Type B pancreatic cell (in vitro differentiated cells): ENCODE data around the gene NOS1AP. TPM values are rescaled to one million over a fixed set of nuclear protein-coding genes. Genes with fewer than 3 reads are reported as not detected.

ENCODE experiments used
- DNase-seq: peaks from one replicate; pipeline ENCODE4 v3.0.0; 2021; ENCODE audit warnings: mixed read lengths; ENCODE audit not compliant: unreplicated experiment; ENCODE audit errors: extremely low spot score
- H3K27ac Mint-ChIP-seq: 2 replicates; pipeline ENCODE4 v1.8.0; 2021; ENCODE audit warnings: mild to moderate bottlenecking, mixed read lengths
- H3K27me3 Mint-ChIP-seq: 2 replicates; pipeline ENCODE4 v1.8.0; 2021; ENCODE audit warnings: mixed read lengths
- H3K36me3 Mint-ChIP-seq: 2 replicates; pipeline ENCODE4 v1.8.0; 2021; ENCODE audit warnings: mixed read lengths
- H3K4me1 Mint-ChIP-seq: one replicate; pipeline ENCODE4 v1.8.0; 2021; ENCODE audit warnings: mixed read lengths; ENCODE audit not compliant: unreplicated experiment
- H3K4me3 Mint-ChIP-seq: 2 replicates; pipeline ENCODE4 v1.8.0; 2021; ENCODE audit warnings: mild to moderate bottlenecking, mixed read lengths
- H3K9me3 Mint-ChIP-seq: 2 replicates; pipeline ENCODE4 v1.8.0; 2021; ENCODE audit warnings: mixed read lengths
- CTCF ChIP-seq: fragments of 200-600 bp; sonication (generic); conservative IDR thresholded peaks from 2 replicates; pipeline ENCODE4 v1.5.0; 2021; ENCODE audit warnings: antibody characterized with exemption, mild to moderate bottlenecking
- total RNA-seq: library from RNA; stranded (reverse); gene quantifications from 2 replicates; pipeline ENCODE4 v1.2.1, GENCODE V29; 2021; ENCODE audit warnings: low replicate concordance

Gene NOS1AP
- total RNA-seq, 1 donor from 2014 or later: 10.4 TPM

GRCh38 chr1:162193815-162194214, 124.3 kb downstream of the NOS1AP start:
- Mint-ChIP-seq H3K27ac (no peak overlapping the region), H3K27me3 (no peaks in the 10 kb centered on the region), H3K4me3 (no peak overlapping the region), H3K36me3 (no peaks in the 10 kb centered on the region), H3K4me1 (peaks cover 29% of the 10 kb centered on the region), H3K9me3 (no peaks in the 10 kb centered on the region)
- DNase-seq: no peak
- no peak for TF ChIP-seq CTCF

GRCh38 chr1:162195567-162195966, 126.1 kb downstream of the NOS1AP start:
- Mint-ChIP-seq H3K4me1 (peaks cover 29% of the 10 kb centered on the region), H3K36me3 (no peaks in the 10 kb centered on the region), H3K9me3 (no peaks in the 10 kb centered on the region), H3K4me3 (no peak overlapping the region), H3K27ac (no peak overlapping the region), H3K27me3 (no peaks in the 10 kb centered on the region)
- no peak for TF ChIP-seq CTCF
- no peak for DNase-seq

- H3K27me3 Mint-ChIP-seq: no peaks in the 10 kb centered on the region
- no peaks in the 10 kb centered on the region for H3K9me3 Mint-ChIP-seq
- no peak for TF ChIP-seq CTCF
- no peak overlapping the region for H3K27ac Mint-ChIP-seq
- no peak for DNase-seq
- H3K4me1 Mint-ChIP-seq: peaks cover 25% of the 10 kb centered on the region
- H3K36me3 Mint-ChIP-seq: no peaks in the 10 kb centered on the region
- no peak overlapping the region for H3K4me3 Mint-ChIP-seq
Measured at GRCh38 chr1:162196387-162196786, 126.9 kb downstream of the NOS1AP start.

GRCh38 chr1:162197041-162197531, 127.6 kb downstream of the NOS1AP start:
- Mint-ChIP-seq H3K4me3 (no peak overlapping the region), H3K27me3 (no peaks in the 10 kb centered on the region), H3K36me3 (no peaks in the 10 kb centered on the region), H3K4me1 (peaks cover 18% of the 10 kb centered on the region), H3K27ac (peak overlapping the region; percentile 55), H3K9me3 (no peaks in the 10 kb centered on the region)
- DNase-seq: no peak
- TF ChIP-seq CTCF: no peak

GRCh38 chr1:162197615-162198421, 128.3 kb downstream of the NOS1AP start:
- TF ChIP-seq CTCF: peak; percentile 42
- Mint-ChIP-seq H3K27me3 (no peaks in the 10 kb centered on the region), H3K4me1 (peaks cover 14% of the 10 kb centered on the region), H3K27ac (no peak overlapping the region), H3K9me3 (no peaks in the 10 kb centered on the region), H3K4me3 (no peak overlapping the region), H3K36me3 (no peaks in the 10 kb centered on the region)
- DNase-seq: no peak
